HG02970 (cell line): ENCODE results near the gene NRM.
A peak's percentile ranks its signal among the peaks of the same experiment; 100 is the strongest.
"Not testable (repeated sequence)": the region's sequence is repeated elsewhere in the genome, so short reads cannot be mapped to it uniquely, and the experiment has no call there.

Experiments used
- ATAC-seq: cut with Tn5 transposase; IDR thresholded peaks from one replicate; pipeline ENCODE4 v1.9.1; 2021; ENCODE audit warnings: mild to moderate bottlenecking, moderate library complexity, moderate number of reproducible peaks; ENCODE audit not compliant: unreplicated experiment, low FRiP score

Gene NRM

DNA sequence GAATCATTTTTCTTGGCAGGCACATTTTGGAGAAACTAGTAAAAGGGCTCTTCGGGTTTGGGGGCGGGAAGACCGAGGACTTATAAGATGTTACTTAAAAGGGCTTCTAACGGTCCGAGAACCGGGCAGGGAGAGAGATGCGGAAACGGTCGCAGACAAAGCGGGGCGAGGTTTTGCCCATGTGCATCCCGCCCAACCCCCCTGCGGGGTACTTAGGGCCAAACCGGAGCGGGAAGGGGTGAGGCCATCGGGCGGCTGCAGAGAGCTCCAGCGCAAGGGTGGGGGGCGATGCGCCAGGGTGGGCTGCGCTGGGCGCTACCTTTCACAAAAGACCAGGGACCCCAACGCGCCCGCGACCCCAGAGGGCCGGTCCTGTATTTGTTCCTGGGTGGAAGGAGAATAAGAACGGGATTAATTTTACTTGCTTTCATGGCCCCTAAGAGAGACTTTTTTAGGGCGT, 30.0 kb upstream of the NRM start:
- ATAC-seq, result no peak

DNA sequence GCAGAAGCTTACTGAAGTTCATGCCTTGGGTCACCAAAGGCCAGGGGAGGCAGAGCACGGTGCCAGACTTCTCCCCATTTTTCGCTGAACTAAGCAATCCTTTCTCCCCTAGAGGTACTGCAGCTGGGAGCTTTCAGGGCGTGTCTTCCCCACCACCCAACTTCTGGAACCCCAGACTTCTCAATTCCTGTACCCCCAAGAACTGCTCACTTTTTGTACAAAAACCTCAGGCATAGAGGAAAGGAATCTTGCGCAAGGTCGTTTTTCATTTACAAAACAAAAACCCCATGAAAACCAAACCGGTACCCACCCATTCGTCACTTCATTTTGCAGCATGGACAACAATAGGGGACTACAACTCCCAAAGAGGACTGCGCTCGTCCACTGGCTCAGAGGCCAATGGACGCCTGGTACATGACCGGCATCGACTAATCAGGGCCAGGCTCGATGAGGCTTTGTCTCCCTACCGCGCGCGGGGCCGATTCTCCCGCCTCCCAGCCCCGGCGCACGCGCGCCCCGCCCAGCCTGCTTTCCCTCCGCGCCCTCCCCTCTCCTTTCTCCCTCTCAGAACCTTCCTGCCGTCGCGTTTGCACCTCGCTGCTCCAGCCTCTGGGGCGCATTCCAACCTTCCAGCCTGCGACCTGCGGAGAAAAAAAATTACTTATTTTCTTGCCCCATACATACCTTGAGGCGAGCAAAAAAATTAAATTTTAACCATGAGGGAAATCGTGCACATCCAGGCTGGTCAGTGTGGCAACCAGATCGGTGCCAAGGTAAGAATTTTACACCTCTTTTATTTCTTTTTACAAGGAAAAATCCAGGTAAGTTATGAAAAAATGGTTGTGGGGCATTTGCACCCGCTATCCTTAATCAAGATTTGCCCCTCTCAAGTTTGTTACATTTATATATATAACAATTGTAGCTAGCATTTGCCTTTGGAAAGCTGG, 29.3 kb upstream of the NRM start, which contains the start of gene TUBB:
Gene TUBB (plus strand): TSS at position 562 of the 947 bp plus-strand sequence. CDS start 155 bp downstream, at position 717.
- ATAC-seq, result no peak

DNA sequence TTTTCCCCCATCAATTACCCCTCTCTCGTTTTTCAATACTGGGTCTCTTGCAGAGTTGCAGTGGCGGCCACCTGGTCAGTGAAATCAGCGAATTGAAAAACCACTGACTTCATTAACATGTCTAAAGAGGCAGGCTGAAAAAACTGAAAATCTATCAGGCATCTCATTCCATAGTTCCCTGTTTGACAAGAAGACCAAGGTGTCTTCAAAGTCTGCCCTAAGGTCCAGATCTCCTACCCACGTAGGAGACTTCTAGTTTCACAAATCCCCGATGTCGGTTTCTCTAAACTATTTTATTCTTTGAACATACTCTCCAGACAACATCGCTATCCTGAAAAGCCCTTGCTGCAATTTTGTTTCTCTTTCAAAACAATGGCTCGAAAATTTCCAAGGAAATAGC, 28.6 kb upstream of the NRM start:
- ATAC-seq, result no peak

DNA sequence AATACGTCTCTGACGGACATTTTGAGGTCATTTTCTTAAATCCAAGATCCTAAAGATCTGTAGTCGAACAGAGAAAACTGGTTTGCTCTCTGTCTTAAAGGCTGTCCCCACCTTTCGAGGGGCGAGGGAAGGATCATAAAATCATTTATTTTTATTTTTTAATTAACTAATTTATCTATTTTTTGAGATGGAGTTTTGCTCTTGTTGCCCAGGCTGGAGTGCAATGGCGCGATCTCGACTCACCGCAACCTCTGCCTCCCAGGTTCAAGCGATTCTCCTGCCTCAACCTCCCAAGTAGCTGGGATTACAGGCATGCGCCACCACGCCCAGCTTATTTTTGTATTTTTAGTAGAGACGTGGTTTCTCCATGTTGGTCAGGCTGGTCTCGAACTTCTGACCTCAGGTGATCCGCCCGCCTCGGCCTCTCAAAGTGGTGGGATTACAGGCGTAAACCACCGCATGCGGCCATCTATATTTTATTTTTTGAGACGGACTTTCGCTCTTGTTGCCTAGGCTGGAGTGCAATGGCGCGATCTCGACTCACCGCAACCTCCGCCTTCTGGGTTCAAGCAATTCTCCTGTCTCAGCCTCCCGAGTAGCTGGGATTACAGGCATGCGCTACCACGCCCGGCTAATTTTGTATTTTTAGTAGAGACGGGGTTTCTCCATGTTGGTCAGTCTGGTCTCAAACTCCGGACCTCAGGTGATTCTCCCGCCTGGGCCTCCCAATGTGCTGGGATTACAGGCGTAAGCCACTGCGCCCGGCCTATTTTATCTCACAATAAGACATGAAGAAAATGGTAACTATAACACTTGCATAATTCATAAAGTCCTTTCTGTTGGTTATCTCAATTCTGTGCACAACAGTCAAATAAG, 27.3 kb upstream of the NRM start:
- not testable (repeated sequence) for ATAC-seq

DNA sequence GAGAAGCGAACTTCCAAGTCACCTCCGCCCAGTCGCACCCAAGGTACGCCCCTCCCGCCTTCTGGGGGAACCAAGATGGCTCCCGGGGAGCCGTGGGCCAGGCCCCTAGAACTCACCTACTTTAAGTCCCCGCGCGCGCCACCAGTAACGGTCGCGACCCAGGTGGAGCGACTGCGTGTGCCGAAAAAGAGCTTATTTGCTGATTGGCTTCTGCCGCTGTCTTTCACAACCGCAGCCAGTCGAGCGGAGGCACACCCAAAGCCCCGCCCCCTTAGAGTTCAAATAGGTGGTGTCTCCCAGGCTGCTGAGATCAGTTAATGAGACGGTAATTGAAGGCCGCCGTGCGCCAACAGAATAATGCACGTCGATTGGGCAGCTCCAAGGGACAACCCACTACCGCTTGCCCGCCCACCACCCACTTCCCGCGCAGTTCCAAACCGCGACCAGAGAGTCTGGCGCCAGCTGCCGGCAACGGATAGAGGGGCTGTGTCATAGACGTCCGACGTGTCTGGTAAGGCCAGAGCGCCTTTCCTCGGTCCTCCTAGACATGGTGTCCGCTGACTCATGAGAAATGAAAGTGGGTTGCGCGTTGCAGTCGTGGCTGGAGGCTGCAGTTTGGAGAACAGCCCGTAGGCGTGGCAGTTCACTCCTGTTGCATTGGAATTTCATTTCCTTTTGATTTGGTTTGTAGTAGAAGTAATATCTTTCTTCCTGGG, 26.5 kb upstream of the NRM start, which contains the start of gene MDC1:
Gene MDC1 (minus strand): TSS at position 153 of the 716 bp plus-strand sequence. CDS start 2,106 bp downstream, outside the sequence.
- ATAC-seq, result peak; percentile 66

DNA sequence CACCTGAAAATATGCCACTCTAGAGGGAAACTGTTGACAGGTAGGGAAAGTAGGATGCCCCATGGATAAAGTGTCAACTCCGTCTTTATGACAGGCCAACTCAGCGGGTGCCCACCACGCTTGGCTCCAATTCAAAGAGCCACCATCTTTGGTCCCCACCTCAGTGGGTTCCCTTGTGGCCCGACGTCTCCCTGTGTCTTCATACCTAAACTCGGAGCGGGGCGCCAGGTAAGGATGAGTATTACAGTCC, 26.0 kb upstream of the NRM start:
- ATAC-seq, result no peak

DNA sequence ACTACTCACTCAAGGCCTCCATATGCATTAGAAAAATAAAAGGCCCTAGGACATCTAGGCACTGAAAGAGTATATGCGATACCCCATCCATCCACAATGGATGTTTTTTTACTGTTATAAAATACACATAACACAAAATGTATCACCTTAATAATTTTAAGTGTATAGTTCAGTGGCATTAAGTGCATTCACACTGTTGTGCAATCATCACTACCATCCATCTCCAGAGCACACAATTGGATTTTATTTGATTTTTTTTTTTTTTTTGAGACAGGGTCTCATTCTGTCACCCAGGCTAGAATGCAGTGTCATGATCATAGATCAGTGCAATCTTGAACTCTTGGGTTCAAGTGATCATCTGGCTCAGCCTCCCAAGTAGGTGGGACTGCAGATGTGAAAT, 23.5 kb upstream of the NRM start:
- ATAC-seq, result no peak

DNA sequence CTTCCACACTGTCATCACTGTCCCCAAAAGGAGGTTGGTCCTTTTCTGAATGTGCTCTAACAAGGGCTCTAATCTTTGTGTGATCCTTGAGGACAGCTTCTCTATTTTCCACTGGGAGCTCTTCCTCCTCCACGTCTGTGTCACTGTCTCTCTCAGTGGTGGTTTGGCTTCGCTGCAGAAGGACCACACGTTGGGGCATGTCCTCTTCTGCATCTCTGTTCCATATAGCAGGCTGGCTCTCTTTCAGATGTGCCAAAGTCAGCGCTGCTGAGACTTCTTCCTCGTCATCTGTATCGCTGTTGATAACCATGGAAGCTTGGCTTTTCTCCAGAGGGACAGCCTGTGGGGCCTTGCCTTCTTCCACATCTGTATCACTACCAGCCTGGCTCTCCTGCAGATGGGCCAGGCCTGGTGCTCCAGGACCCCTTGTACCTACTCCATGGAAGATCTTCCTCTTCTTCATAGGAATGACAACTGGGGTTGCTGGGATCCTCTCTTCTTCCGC, 21.7 kb upstream of the NRM start:
- ATAC-seq, result no peak

DNA sequence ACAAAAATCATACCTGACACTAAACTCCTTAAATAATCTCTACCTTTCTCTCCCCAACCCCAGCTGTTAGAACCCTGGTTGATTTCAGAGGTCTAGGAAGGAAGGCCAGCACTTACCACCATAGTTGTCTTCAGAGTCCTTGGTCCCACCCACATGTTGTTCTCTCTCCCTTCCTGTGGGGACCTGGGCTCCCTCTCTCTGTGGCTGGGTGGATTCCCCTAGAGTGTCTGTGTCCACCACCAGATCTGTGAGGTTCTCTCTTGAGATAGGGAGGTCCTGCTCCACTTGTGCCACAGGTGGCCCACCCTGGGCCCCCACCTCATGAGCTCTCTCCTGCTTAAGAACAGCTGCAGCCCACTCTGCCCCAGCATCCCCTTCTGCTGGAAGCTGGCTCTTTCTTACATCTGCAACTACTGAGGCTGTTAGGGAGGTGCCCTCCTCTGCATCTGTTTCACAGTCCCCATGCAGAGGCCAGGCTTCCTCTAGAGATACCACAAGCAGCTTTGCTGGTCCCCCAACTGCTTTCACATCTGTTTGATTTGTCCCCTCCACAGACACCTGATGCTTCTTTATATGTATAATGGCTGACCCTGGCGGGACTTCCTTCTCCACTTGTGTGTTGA, 21.1 kb upstream of the NRM start:
- ATAC-seq, result no peak

DNA sequence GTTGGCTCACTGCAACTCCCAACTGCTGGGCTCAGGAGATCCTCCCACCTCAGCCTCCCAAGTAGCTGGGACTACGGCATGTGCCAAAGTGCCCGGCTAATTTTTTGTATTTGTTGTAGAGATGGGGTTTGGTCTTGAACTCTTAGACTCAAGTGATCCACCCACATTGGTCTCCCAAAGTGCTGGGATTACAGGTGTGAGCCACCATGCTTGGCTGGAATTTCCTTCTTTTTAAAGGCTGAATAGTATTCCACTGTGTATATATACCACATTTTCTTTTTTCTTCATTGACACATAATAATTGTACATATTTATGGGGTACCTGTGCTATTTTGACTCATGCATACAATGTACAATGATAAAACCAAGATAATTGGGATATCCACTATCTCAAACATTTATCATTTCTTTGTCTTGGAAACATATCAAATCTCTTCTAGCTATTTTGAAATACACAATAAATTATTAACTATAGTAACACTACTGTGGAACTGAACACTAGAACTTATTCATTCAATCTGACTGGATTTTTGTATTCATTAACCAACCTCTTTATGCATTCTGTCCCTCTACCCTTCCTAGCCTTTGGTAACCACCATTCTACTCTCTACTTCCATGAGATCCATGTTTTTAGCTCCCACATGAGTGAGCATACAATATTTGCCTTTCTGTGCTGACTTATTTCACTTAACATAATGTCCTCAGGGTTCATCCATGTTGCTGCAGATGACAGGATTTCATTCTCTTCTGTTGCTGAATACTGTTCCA, 18.5 kb upstream of the NRM start:
- ATAC-seq, result no peak

DNA sequence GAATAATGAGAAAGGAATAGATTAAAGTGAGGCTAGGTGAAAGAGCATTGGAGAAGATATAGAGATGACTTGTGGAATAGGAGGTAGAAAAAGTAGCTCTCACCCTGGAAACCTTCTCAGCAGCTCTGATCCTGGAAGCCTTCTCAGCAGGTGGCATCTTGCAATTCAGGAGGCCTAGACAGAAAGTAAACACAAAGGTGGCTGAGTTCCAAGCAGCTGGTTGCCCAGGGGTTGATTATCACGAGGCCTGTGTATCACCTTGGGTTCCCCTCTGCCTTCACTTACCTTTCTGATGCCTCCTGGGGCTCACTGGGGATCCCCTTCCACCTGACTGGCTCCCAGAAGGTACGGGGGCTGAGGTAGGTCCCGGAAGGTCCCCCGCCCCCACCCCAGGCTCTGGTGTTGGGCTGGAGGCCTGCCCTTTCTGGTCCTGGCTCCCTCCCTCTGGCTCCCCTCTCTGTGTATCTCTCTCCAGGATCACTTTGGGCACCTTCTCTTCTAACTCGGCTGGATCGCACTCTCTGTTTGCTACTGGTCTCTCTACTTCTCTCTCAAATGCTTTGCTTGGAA, 16.6 kb upstream of the NRM start:
- ATAC-seq, result no peak

DNA sequence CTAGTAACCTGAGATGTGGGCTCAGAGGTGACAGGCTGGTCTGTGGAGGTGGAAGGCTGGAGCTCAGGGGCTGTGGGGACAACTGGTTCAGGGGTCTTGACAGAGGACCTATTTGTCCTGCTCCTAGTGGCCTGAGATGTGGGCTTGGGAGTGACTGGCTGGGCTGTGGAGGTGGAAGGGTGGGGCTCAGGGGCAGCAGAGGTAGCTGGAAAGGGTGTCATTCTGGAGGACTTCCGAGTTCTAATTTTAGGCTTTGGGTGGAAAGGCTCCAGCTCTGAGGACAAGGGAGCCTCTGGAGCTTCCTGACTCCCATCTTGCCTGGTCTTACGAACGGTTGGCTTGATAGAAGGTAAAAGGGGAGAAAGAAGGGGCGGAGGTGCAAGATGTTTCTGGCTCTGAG, 14.8 kb upstream of the NRM start:
- ATAC-seq, result no peak

DNA sequence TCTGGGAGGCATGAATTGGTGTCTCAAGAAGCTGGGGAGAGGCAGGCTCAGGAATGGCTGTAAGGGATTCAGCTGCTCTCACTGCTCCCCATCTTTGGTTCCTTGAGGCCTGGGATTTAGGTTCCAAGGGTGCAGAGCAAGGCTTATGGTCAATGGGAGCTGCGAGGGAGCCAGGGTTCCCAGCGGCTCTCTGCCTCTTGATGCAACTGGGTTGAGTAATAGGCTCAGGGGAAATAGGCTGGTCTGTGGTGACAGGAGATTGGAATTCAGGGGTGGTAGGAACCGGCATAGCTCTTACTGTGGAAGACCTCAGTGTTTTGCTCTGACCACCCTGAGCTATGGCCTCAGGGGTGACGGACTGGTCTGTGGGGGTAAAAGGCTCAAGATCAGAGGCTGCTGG, 13.0 kb upstream of the NRM start:
- no peak for ATAC-seq

DNA sequence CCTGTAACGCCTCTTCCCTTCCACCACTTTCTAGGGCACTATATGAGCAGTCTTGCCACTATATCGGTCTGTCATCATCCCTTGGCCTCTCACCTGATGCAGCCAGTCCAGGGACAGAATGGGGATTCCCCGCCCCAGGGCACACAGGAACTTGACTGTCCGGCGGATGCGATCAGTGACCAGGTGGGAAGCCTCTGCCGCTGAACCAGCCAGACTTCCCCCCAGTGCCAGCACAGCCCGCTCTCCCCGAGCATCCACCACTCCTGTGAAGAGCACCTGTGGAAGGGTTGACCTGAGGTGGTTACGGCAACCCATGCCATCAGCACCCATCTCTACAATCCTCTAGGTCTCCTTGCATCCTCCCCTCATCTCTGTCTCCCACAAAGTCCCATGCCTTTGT, 12.2 kb upstream of the NRM start:
- no peak for ATAC-seq

DNA sequence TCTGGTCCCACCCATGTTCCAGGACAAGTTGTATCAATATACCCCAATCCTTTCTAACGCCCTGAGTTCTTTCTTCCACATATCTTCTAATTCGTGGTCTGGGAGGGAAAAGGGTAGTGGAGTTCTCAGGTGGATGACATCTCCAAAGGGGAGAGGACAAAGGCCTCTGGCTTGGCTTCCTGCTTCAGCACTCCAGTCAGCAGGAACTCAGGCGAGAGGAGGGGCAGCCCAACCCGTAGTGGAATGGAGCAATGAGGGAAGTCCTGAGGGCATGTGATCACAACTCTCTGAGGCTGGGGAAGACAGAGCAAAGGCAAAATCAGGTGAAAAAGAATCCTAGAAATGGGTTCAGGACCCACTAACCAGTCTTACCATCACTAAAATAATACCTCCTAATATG, 9.6 kb upstream of the NRM start:
- ATAC-seq, result no peak

DNA sequence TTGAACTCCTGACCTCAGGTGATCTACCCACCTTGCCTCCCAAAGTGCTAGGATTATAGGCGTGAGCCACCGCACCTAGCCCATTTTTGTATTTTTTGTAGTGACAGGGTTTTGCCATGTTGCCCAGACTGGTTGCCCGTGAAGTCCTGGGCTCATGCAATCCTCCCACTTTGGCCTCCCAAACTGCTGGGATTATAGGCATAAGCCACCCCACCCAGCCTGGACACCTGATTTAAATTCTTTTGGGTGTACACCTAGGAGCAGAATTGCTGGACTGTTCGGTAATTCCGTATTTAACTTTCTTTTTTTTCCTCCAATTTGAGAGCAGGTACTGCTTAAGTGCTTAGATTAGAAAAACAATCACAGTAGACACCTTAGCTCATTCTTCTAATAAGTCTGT, 5.6 kb upstream of the NRM start:
- ATAC-seq, result no peak

DNA sequence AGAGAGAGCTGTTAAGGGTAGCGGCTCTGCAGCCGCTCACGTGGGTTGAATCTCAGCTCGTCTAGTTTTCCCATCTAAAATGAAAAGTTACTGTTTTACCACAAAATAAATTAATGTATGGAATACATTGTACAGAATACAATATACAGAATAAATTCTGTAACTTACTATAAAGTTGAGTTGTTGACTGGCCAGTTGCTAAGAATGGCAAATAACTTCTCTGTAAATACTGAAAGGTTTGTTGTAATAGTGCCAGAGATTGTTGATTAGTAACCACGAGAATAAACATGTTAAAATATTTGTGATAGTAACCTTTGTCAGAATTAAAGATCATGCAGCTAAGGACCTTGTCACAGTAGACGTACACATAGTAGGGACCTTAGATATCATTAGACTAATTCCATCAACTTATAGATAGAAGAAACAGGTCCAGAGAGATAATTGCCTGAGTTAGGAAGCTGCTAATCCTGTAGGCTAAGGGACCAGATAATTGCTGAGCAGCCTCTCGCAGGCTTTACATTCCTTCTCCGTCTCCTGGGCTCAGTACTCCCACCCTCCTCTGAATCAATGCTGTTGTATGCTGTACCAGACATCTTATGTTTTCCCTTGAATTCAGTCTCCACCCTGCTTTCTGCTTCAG, 544 bp upstream of the NRM start:
- no peak for ATAC-seq

DNA sequence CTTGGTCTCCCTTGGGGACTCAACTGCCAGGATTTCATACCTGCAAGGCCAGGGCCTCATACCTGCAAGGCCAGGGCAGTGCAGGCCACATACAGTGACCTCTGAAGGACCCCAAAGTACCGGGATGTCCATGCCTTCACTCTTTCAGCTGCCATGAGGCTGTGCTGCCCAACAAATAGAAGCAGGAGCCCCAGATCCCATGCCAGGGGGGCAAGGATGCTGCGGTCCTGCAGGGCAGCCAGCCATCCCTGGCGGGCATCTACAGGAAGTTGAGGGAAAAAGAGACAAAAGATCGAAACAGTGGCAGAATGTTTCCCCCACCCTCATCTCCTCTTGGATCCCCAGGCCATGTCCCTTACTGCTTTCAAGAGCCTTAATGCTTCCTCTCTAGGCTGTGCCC, 799 bp downstream of the NRM start:
- ATAC-seq, result no peak
